Uterus (tissue), 4 donors: ENCODE results near the gene TNFRSF21. TPM values are rescaled to one million over a fixed set of nuclear protein-coding genes. Genes with fewer than 3 reads are reported as not detected.
"Not testable (repeated sequence)": the region's sequence is repeated elsewhere in the genome, so short reads cannot be mapped to it uniquely, and the experiment has no call there.

ENCODE experiments used
- DNase-seq, 2 donors: peaks; one replicate each; pipeline ENCODE4 v3.0.0-alpha.2; 2019 to 2020
- H3K27ac ChIP-seq, 2 donors: fragments of 200-600 bp; sonication (generic); 1 replicate in 1 of 2; 2 replicates in 1 of 2; pipeline ENCODE4 v1.5.1; 2016 to 2018
- H3K27me3 ChIP-seq, 2 donors: fragments of 200-600 bp; sonication (generic); one replicate each; pipeline ENCODE4 v1.5.1; 2018 to 2019; ENCODE audit warnings: control low read depth in 1 of 2
- H3K36me3 ChIP-seq, 2 donors: fragments of 200-600 bp; sonication (generic); one replicate each; pipeline ENCODE4 v1.5.1; 2019; ENCODE audit warnings: control low read depth in 1 of 2
- H3K4me1 ChIP-seq, 2 donors: fragments of 200-600 bp; sonication (generic); one replicate each; pipeline ENCODE4 v1.5.1; 2018 to 2019; ENCODE audit warnings: control low read depth in 1 of 2
- H3K4me3 ChIP-seq, 2 donors: fragments of 200-600 bp; sonication (generic); 1 replicate in 1 of 2; 2 replicates in 1 of 2; pipeline ENCODE4 v1.5.1; 2018 to 2019; ENCODE audit warnings: mild to moderate bottlenecking in 1 of 2
- H3K9me3 ChIP-seq, 2 donors: fragments of 200-600 bp; sonication (generic); one replicate each; pipeline ENCODE4 v1.5.1; 2019; ENCODE audit warnings: control low read depth in 1 of 2
- POLR2A ChIP-seq, 2 donors: fragments of 450-650 bp; IDR thresholded peaks; one replicate each; pipeline ENCODE4 v1.6.1; 2016; ENCODE audit warnings: antibody characterized with exemption in 2 of 2, mild to moderate bottlenecking in 1 of 2, moderate library complexity in 1 of 2
- intact Hi-C: fragments of 100-400 bp; cut with DNase I; formaldehyde crosslinking; loops from one replicate; pipeline ENCODE4 v1.15.1; 2023; ENCODE audit warnings: low total_unique reads
- total RNA-seq, 4 donors: library from RNA; depleted of rRNA in 3 of 4; stranded (reverse); fragments of >200 nt in 3 of 4; gene quantifications; one replicate each; pipeline versions ENCODE4 v1.1.0 to v1.2.4, GENCODE V29; 2014 to 2023
- TF ChIP-seq, protein P1 (sequence below), 4 experiments: fragments of 200-600 bp in 2 of 4; fragments of 450-650 bp in 2 of 4; sonication (generic) in 2 of 4; IDR thresholded peaks; one replicate each; pipeline ENCODE4 v1.5.1; 2016 to 2019; ENCODE audit warnings: antibody characterized with exemption in 4 of 4, mild to moderate bottlenecking in 2 of 4, moderate library complexity in 1 of 4
- donor health status: DM: yes; HTN: yes; CAD: no.

Gene TNFRSF21
- total RNA-seq, 4 donors from 2014 or later: 1.0 to 33.1 (median 13.2) TPM

DNA sequence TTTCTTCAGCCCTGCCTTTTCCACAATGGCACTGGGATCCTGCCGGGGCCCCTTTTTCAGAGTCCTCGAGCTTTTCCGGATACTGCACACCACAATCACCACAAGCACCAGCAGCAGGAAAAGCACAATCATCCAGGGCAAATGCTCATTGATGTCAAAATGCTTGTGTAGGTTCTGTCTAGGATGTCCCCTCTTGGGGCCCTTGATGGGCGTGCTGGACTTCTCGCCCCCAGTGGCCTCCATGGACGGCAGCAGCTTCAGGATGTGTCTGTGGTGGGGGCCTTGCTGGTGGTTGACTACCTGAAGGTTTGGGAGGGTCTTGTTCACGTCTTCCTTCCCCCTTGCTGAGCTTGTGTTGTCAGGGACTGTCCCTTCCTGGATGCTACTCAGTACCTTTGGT, 25.7 kb downstream of the TNFRSF21 start:
- Histone ChIP-seq H3K36me3 (no peaks in the 10 kb centered on the region), H3K9me3 (no peaks in the 10 kb centered on the region), H3K27me3 (no peaks in the 10 kb centered on the region), H3K4me1 (no peaks in the 10 kb centered on the region), H3K4me3 (no peak overlapping the region), H3K27ac (no peak overlapping the region)
- DNase-seq: no peak
- intact Hi-C loops: no loop called here
- TF ChIP-seq POLR2A (IDR thresholded peaks at IDR 0.05): no peak
- TF ChIP-seq, protein P1, sequence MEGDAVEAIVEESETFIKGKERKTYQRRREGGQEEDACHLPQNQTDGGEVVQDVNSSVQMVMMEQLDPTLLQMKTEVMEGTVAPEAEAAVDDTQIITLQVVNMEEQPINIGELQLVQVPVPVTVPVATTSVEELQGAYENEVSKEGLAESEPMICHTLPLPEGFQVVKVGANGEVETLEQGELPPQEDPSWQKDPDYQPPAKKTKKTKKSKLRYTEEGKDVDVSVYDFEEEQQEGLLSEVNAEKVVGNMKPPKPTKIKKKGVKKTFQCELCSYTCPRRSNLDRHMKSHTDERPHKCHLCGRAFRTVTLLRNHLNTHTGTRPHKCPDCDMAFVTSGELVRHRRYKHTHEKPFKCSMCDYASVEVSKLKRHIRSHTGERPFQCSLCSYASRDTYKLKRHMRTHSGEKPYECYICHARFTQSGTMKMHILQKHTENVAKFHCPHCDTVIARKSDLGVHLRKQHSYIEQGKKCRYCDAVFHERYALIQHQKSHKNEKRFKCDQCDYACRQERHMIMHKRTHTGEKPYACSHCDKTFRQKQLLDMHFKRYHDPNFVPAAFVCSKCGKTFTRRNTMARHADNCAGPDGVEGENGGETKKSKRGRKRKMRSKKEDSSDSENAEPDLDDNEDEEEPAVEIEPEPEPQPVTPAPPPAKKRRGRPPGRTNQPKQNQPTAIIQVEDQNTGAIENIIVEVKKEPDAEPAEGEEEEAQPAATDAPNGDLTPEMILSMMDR (IDR thresholded peaks at IDR 0.05): no peak

DNA sequence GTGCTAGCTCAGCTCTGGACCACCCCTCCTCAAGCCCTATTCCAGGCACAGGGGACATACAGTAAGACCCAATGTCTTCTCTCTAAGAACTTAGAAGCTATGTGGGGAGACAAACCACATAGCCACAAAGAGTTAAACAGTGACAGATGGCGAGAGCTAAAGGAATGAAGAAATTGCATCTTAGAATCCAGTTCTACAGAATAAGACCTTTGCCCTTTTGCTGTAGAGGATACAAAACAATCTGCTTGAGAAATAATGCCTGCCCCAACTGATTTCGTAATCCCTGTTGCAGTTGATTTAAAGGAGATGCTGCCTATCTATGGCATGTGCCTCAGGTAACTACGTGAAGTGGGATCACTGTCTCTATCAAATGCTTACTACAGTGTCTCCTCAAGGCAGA, 31.2 kb downstream of the TNFRSF21 start:
- TF ChIP-seq POLR2A (IDR thresholded peaks at IDR 0.05): no peak
- TF ChIP-seq, protein P1 (IDR thresholded peaks at IDR 0.05): no peak
- no peaks in the 10 kb centered on the region for H3K36me3 ChIP-seq
- DNase-seq: no peak
- H3K9me3 ChIP-seq: no peaks in the 10 kb centered on the region
- no peaks in the 10 kb centered on the region for H3K27me3 ChIP-seq
- intact Hi-C loops: no loop called here
- H3K4me1 ChIP-seq: no peaks in the 10 kb centered on the region
- no peak overlapping the region for H3K4me3 ChIP-seq
- no peak overlapping the region for H3K27ac ChIP-seq

DNA sequence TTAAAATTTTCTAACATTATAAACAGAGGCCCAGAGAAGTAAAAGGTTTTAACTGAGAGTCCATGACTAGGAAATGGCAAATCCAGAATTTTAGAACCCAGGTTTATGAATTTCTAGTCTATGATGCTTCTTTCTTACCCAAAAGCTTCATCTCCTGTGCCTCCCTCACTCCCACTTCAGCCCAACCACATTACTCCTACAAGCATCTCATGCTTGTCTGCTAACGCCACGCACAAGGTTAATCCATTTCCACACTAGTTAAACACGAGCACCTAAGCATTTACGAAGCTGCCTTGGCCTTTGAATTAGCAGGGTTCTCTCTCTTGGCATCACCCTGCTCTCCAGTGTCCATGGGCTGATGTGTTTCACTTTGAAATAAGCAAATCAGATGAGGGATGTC, 32.0 kb downstream of the TNFRSF21 start:
- DNase-seq: no peak
- no peaks in the 10 kb centered on the region for H3K4me1 ChIP-seq
- intact Hi-C loops: no loop called here
- no peak overlapping the region for H3K27ac ChIP-seq
- no peak overlapping the region for H3K4me3 ChIP-seq
- H3K9me3 ChIP-seq: no peaks in the 10 kb centered on the region
- H3K36me3 ChIP-seq: no peaks in the 10 kb centered on the region
- no peaks in the 10 kb centered on the region for H3K27me3 ChIP-seq
- no peak for TF ChIP-seq POLR2A (IDR thresholded peaks at IDR 0.05)
- TF ChIP-seq, protein P1 (IDR thresholded peaks at IDR 0.05): no peak

GRCh38 chr6:47276377-47276776, 33.3 kb downstream of the TNFRSF21 start:
- H3K9me3 ChIP-seq: no peaks in the 10 kb centered on the region
- no peaks in the 10 kb centered on the region for H3K36me3 ChIP-seq
- H3K27me3 ChIP-seq: no peaks in the 10 kb centered on the region
- no peak overlapping the region for H3K27ac ChIP-seq
- intact Hi-C loops: no loop called here
- TF ChIP-seq, protein P1 (IDR thresholded peaks at IDR 0.05): no peak
- TF ChIP-seq POLR2A (IDR thresholded peaks at IDR 0.05): no peak
- DNase-seq: no peak
- H3K4me3 ChIP-seq: no peak overlapping the region
- no peaks in the 10 kb centered on the region for H3K4me1 ChIP-seq

- Histone ChIP-seq H3K27ac (no peak overlapping the region), H3K9me3 (no peaks in the 10 kb centered on the region), H3K4me3 (no peak overlapping the region), H3K4me1 (no peaks in the 10 kb centered on the region), H3K36me3 (no peaks in the 10 kb centered on the region), H3K27me3 (no peaks in the 10 kb centered on the region)
- TF ChIP-seq, protein P1 (IDR thresholded peaks at IDR 0.05): no peak
- TF ChIP-seq POLR2A (IDR thresholded peaks at IDR 0.05): no peak
- no peak for DNase-seq
- intact Hi-C loops: no loop called here
Observed at GRCh38 chr6:47275640-47276039, 34.1 kb downstream of the TNFRSF21 start.

DNA sequence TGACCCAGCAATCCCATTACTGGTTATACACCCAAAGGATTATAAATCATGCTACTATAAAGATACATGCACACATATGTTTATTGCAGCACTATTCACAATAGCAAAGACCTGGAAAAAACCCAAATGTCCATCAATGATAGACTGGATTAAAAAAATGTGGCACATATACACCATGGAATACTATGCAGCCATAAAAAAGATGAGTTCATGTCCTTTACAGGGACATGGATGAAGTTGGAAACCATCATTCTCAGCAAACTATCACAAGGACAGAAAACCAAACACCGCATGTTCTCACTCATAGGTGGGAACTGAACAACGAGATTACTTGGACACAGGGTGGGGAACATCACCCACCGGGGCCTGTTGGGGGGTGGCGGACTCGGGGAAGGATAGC, 34.6 kb downstream of the TNFRSF21 start:
- H3K27ac ChIP-seq, H3K4me3 ChIP-seq, H3K27me3 ChIP-seq, H3K36me3 ChIP-seq, intact Hi-C loops, DNase-seq, H3K9me3 ChIP-seq, H3K4me1 ChIP-seq: not testable (repeated sequence)
